GM12872 (cell line): ENCODE data around the gene LRRK1.

ENCODE experiments used
- TF ChIP-seq, protein P1 (sequence below): IDR thresholded peaks from 3 replicates; pipeline ENCODE4 v1.5.1; 2011; ENCODE audit warnings: low read depth, mild to moderate bottlenecking, low read length, moderate library complexity; ENCODE audit not compliant: insufficient read depth

LRRK1 gene

DNA sequence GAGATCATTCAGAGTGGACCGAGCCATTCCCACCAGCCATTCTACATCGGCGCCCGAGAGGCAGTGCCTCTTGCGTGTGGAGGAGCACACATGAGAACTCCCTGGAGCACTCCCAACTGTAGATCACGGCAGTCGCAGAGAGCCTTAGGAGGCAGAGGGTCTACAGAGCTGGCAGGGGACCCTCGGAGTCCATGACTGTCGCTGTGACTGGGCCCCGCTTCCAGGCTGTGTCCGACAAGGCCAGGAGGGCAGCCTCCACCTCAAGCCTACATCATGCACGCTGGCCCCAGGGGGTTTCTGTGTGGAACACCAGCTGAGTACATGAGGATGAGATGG is 173.7 kb downstream of the LRRK1 start:
- TF ChIP-seq, protein P1, sequence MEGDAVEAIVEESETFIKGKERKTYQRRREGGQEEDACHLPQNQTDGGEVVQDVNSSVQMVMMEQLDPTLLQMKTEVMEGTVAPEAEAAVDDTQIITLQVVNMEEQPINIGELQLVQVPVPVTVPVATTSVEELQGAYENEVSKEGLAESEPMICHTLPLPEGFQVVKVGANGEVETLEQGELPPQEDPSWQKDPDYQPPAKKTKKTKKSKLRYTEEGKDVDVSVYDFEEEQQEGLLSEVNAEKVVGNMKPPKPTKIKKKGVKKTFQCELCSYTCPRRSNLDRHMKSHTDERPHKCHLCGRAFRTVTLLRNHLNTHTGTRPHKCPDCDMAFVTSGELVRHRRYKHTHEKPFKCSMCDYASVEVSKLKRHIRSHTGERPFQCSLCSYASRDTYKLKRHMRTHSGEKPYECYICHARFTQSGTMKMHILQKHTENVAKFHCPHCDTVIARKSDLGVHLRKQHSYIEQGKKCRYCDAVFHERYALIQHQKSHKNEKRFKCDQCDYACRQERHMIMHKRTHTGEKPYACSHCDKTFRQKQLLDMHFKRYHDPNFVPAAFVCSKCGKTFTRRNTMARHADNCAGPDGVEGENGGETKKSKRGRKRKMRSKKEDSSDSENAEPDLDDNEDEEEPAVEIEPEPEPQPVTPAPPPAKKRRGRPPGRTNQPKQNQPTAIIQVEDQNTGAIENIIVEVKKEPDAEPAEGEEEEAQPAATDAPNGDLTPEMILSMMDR: no peak

DNA sequence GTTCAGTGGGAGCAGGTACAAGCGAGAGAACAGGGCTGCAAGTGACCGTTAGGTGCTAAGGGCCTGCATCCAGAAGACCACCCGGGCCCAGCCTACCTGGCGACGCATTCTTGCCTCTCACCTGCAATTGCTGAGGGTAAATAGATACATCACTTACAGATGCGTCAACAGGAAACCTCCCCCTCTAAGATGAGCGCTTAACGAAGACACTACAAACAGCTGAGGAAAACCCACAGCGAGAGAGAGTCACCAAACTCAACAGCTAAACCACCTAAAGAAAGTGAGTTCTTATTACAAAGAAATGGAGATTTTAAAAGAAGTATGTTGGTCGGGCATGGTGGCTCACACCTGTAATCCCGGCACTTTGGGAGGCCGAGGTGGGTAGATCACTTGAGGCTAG is 174.8 kb downstream of the LRRK1 start:
- TF ChIP-seq, protein P1: no peak

DNA sequence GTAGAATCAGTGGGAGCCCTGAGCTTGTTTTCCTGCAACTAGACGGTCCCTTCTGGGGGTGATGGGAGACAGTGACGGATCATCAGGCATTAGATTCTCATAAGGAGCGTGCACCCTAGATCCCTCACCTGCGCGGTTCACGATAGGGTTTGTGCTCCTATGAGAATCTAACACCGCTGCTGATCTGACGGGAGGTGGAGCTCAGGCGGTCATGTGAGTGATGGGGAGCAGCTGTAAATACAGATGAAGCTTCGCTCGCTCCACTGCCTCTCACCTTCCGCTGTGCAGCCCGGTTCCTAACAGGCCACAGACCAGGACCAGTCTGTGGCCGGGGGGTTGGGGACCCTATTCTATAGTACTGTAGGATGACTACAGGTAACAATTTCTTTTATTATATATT is 178.0 kb downstream of the LRRK1 start:
- TF ChIP-seq, protein P1: no peak

DNA sequence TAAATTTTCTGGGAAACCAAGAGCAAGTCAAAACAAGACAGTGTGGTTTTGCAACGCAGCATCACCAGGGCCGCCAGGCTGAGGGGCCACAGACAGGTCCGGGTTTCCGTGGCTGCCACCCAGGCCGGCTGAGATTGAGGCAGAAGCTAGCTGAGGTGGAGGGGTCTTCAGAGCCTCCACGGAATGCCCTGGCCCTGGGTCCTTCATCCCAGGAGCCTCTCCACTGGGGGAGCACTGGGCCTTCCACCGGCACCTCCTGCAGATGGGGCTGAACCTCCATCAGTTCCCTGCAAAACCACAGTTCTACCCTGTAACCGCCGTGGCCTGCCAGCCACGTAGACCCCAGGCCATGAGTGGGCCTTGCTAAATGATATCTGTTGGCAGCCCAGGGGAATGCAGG is 180.0 kb downstream of the LRRK1 start:
- TF ChIP-seq, protein P1: no peak

DNA sequence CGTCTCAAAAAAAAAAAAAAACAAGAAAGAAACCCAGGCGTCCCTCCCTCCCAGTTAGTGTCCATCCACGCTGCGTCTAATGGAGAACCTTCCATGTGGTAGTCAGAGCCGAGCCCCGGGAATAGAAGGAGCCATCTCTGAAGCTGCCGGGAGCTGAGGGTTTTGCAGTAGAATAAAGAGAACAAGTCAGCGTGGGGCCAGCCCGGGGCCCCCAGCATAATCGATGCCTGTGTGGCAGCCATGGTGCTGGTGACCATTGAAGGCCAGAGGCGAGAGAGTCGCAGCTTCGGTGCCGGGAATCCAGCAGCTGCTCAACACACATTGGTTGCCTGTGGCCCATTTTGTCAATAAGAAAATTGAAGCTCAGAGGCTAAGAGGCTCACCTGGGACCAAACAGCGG is 181.0 kb downstream of the LRRK1 start:
- TF ChIP-seq, protein P1: no peak

DNA sequence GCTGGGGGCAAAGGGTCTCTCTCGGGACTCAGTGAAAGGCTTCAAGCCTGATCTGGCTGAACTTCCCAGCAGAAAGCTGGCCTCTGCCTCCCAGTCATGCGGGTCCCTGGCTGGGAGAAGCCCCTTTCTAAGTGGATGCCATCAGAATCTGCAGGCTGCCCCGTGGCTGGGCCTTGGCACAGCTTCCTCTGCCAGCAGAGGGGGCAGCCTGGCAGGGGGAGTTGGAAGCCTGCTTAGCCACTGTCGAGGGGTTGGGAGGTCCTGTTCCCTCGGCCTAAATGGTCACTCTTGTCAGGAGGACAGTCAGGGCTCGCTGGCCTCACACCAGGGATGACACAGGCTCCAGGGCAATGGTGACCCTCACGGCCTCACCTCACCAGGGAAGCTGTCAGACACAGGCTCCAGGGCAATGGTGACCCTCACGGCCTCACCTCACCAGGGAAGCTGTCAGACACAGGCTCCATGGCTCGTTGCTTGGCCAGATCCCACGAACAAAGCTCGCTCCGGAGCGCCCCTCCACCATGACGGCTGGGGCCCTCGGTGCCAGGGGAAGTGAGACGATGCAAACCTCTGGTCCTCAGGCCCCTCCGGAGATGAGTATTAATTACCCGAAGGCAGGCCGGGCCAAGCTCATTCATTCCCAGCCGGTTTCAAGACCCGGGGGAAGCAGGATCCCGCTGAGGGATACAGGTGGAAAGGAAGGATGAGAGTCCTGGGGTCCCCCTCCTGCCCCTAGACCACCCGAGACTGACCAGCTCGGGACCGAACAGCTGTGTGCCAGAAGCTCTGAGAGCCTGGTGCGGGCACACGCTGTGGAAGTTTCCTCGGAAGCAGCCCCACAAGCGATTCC is 181.7 kb downstream of the LRRK1 start:
- TF ChIP-seq, protein P1: no peak; the same call in 2 of the 3 replicates

DNA sequence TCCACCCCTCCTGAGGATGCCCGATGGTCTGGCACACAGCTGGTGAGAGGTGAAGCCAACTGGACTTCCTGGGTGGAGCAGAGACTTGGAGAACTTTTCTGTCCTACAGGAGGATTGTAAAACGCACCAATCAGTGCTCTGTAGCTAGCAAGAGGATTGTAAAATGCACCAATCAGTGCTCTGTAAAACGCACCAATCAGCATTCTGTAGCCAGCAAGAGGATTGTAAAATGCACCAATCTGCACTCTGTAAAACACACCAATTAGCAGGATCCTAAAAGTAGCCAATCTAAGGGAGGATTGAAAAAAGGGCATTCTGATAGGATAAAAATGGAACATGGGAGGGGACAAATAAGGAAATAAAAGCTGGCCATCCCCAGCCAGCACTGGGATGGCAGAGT is 182.5 kb downstream of the LRRK1 start:
- TF ChIP-seq, protein P1: no peak
